K562 (cell line): ENCODE data around the gene C3orf80. TPM values are rescaled to one million over a fixed set of nuclear protein-coding genes. Genes with fewer than 3 reads are reported as not detected.

Experiments
- ATAC-seq: fragments of 200-7000 bp; cut with Tn5 transposase; 3 replicates; pipeline ENCODE4 v1.9.1; 2020; ENCODE audit warnings: moderate library complexity
- BruUV-seq: library from RNA; stranded (reverse); fragments of 400-500 nt; replicated peaks from 2 replicates; lab custom pipeline; 2021; lab: Mats Ljungman, UMichigan
- CTCF ChIA-PET: fragments of 300-600 bp; formaldehyde crosslinking; extraction: SDS; loops from one replicate; lab custom pipeline; 2021; ENCODE audit warnings: low intra/inter-chr PET ratio; lab: Yijun Ruan, JAX
- POLR2A ChIA-PET: fragments of 300-600, 350-650 bp; sonication (Branson Sonifier 250); formaldehyde crosslinking; extraction: SDS; loops from one replicate; lab custom pipeline; 2021; ENCODE audit warnings: antibody characterized with exemption, inconsistent platforms; lab: Yijun Ruan, JAX
- DNase-seq, 4 experiments: peaks; one replicate each; pipeline versions ENCODE4 v3.0.0 to v3.0.0-alpha.2; 2011 to 2018; ENCODE audit warnings: low spot score in 3 of 4, mixed read lengths in 3 of 4; ENCODE audit errors: extremely low read depth in 1 of 4
- FAIRE-seq: peaks from 2 replicates; lab custom pipeline; 2011; peaks lifted over from hg19 to GRCh38; lab: Jason Lieb, UNC
- H2AFZ ChIP-seq: 2 replicates; pipeline ENCODE4 v1.6.0; 2011; ENCODE audit warnings: low read depth, low read length, control low read depth, inconsistent platforms
- H3K27ac ChIP-seq: fragments of 200-600 bp; 3 replicates; pipeline ENCODE4 v1.8.0; 2011; ENCODE audit warnings: low read depth, mild to moderate bottlenecking, control low read depth, inconsistent platforms, low read length, moderate library complexity, mixed read lengths; ENCODE audit errors: extremely low read depth
- H3K27me3 ChIP-seq, 2 experiments: fragments of 300-600 bp in 1 of 2; 2 replicates in 1 of 2; 3 replicates in 1 of 2; pipeline versions ENCODE4 v1.6.0 to v1.8.0; 2011; ENCODE audit warnings: inconsistent platforms in 2 of 2, low read length in 2 of 2, mild to moderate bottlenecking in 1 of 2, mixed read lengths in 1 of 2, moderate library complexity in 1 of 2; ENCODE audit not compliant: control insufficient read depth in 2 of 2, insufficient read depth in 2 of 2
- H3K36me3 ChIP-seq: fragments of 300-600 bp; 3 replicates; pipeline ENCODE4 v1.8.0; 2011; ENCODE audit warnings: mild to moderate bottlenecking, low read length, inconsistent platforms; ENCODE audit not compliant: control insufficient read depth, insufficient read depth
- H3K4me1 ChIP-seq, 2 experiments: fragments of 200-600 bp in 1 of 2; replicated peaks in 1 of 2; 2 replicates in 1 of 2; 3 replicates in 1 of 2; pipeline versions ENCODE4 v1.5.1 to v1.8.0; 2011; ENCODE audit warnings: inconsistent platforms in 2 of 2, low read length in 2 of 2, mild to moderate bottlenecking in 1 of 2, mixed read lengths in 1 of 2, moderate library complexity in 1 of 2; ENCODE audit not compliant: control insufficient read depth in 2 of 2, insufficient read depth in 2 of 2
- H3K4me2 ChIP-seq: 2 replicates; pipeline ENCODE4 v1.6.1; 2011; ENCODE audit warnings: low read length, control low read depth, inconsistent platforms, mixed read lengths; ENCODE audit not compliant: insufficient read depth
- H3K4me3 ChIP-seq: fragments of 200-600 bp; sonication (generic), shearing (Covaris generic); 2 replicates; pipeline ENCODE4 v1.5.1; 2016; ENCODE audit warnings: control low read depth, inconsistent platforms
- H3K79me2 ChIP-seq: fragments of 200-600 bp; 3 replicates; pipeline ENCODE4 v1.8.0; 2011; ENCODE audit warnings: low read length, inconsistent platforms; ENCODE audit not compliant: control insufficient read depth, insufficient read depth
- H3K9ac ChIP-seq, 2 experiments: 2 replicates each; pipeline versions ENCODE4 v1.6.0 to v1.6.1; 2011; ENCODE audit warnings: low read depth in 2 of 2, low read length in 2 of 2, control low read depth in 1 of 2, inconsistent platforms in 1 of 2, mild to moderate bottlenecking in 1 of 2, mixed read lengths in 1 of 2; ENCODE audit not compliant: insufficient read depth in 1 of 2
- H3K9me1 ChIP-seq: one replicate; pipeline ENCODE4 v1.6.0; 2011; ENCODE audit warnings: inconsistent platforms, mild to moderate bottlenecking, low read length, moderate library complexity; ENCODE audit not compliant: control insufficient read depth, insufficient read depth
- H3K9me3 ChIP-seq: replicated peaks from 2 replicates; pipeline ENCODE4 v1.5.1; 2011; ENCODE audit warnings: low read depth, low read length, inconsistent platforms; ENCODE audit not compliant: control insufficient read depth, insufficient read depth
- H4K20me1 ChIP-seq: replicated peaks from 2 replicates; pipeline ENCODE4 v1.6.1; 2011; ENCODE audit warnings: low read length, inconsistent platforms, mixed read lengths; ENCODE audit not compliant: control insufficient read depth, insufficient read depth
- ASH1L ChIP-seq: fragments of 450-650 bp; IDR thresholded peaks from 2 replicates; pipeline ENCODE4 v1.6.1; 2018; ENCODE audit warnings: borderline replicate concordance, mild to moderate bottlenecking, low read depth; ENCODE audit not compliant: partially characterized antibody
- CHD1 ChIP-seq: fragments of 200-600 bp; sonication (generic); IDR thresholded peaks from one replicate; pipeline ENCODE4 v1.6.1; 2012; ENCODE audit warnings: mild to moderate bottlenecking, moderate library complexity, low read length, inconsistent platforms
- COPS2 ChIP-seq: fragments of 450-650 bp; conservative IDR thresholded peaks from 2 replicates; pipeline ENCODE4 v1.6.1; 2016; ENCODE audit warnings: mild to moderate bottlenecking, moderate library complexity
- ELF1 ChIP-seq: fragments of 200-800 bp; sonication (Bioruptor generic); IDR thresholded peaks from 2 replicates; pipeline ENCODE4 v1.6.1; 2016; ENCODE audit warnings: missing genetic modification characterization, missing compliant biosample characterization
- SNRNP70 ChIP-seq: fragments of 200-400 bp; formaldehyde crosslinking; optimal IDR thresholded peaks from 2 replicates; pipeline ENCODE3; 2017; ENCODE audit warnings: low read depth, low read length
- SOX6 ChIP-seq: fragments of 450-650 bp; IDR thresholded peaks from 2 replicates; pipeline ENCODE4 v1.6.1; 2014; ENCODE audit warnings: mild to moderate bottlenecking
- ZNF175 ChIP-seq: fragments of 200-800 bp; sonication (Bioruptor generic); IDR thresholded peaks from 2 replicates; pipeline ENCODE4 v1.6.1; 2016; ENCODE audit warnings: low read depth, mild to moderate bottlenecking, missing genetic modification characterization, missing compliant biosample characterization
- ZNF518B ChIP-seq: fragments of 250-450 bp; sonication (Bioruptor Pico); IDR thresholded peaks from 2 replicates; pipeline ENCODE4 v1.5.0; 2021; ENCODE audit warnings: mild to moderate bottlenecking, moderate library complexity
- WGBS: fragments of 100-300 bp; shearing (Covaris generic); methylation state at CpG from one replicate; pipeline ENCODE4 v1.1.6; 2016; ENCODE audit warnings: low coverage, mixed read lengths; ENCODE audit not compliant: insufficient coverage; ENCODE audit errors: missing lambda C conversion rate; 5-methylcytosine and 5-hydroxymethylcytosine counted together
- in situ Hi-C: fragments of 300-500 bp; cut with MboI; formaldehyde crosslinking; loops from 4 replicates; pipeline ENCODE4 v1.15.0; 2018; ENCODE audit warnings: inconsistent platforms, mixed read lengths
- intact Hi-C: fragments of 100-400 bp; cut with micrococcal nuclease; formaldehyde crosslinking; loops from 2 replicates; pipeline ENCODE4 v1.14.2; 2022
- polyA plus RNA-seq, 8 experiments: library from polyadenylated mRNA; depleted of rRNA in 4 of 8; stranded (reverse) in 5 of 8; unstranded in 3 of 8; fragments of >200 nt; fragmentation: Nextera tagmentation in 2 of 8; fragmentation: Illumina TruSeq in 1 of 8; extraction: Ambion mirVana in 2 of 8; extraction: Trizol in 1 of 8; gene quantifications; 2 replicates each; pipeline versions ENCODE4 v1.2.1 to v1.2.3, GENCODE V29; 2011 to 2014; ENCODE audit warnings: inconsistent platforms in 1 of 8, missing spikeins in 1 of 8
- total RNA-seq, 7 experiments: library from RNA; depleted of rRNA in 6 of 7; stranded (reverse); fragments of >200 nt in 6 of 7; fragmentation: Illumina TruSeq in 2 of 7; extraction: Trizol in 2 of 7; gene quantifications; 2 replicates each; pipeline versions ENCODE4 v1.2.1 to v1.2.3, GENCODE V29; 2011 to 2021; ENCODE audit warnings: low replicate concordance in 1 of 7
- TF ChIP-seq, protein P1 (sequence below): fragments of 250-450 bp; sonication (Bioruptor Pico); IDR thresholded peaks from 2 replicates; pipeline ENCODE4 v1.5.0; 2020; ENCODE audit warnings: mild to moderate bottlenecking
- TF ChIP-seq, protein P2 (sequence below): IDR thresholded peaks from 2 replicates; pipeline ENCODE4 v1.6.1; 2011; ENCODE audit not compliant: insufficient read length; ENCODE audit errors: extremely low read depth
- TF ChIP-seq, protein P3 (sequence below): fragments of 250-450 bp; sonication (Bioruptor Pico); IDR thresholded peaks from 2 replicates; pipeline ENCODE4 v1.8.0; 2021; ENCODE audit warnings: borderline replicate concordance, mild to moderate bottlenecking, moderate library complexity; ENCODE audit not compliant: poor library complexity, severe bottlenecking

Gene C3orf80
- total and polyA plus RNA-seq, 9 of the 15 experiments (the other 6 are each of a cell fraction or from before 2014, with no cell fraction given): 0.03 to 0.75 (median 0.07) TPM

GRCh38 chr3:160260587-160261270 lies 35.5 kb downstream of the C3orf80 start:
- Histone ChIP-seq H3K9me3 (no peaks in the 10 kb centered on the region), H3K9me1 (no peaks in the 10 kb centered on the region), H3K27me3 (no peaks in the 10 kb centered on the region), H3K4me1 (no peaks in the 10 kb centered on the region), H2AFZ (no peak overlapping the region), H3K4me3 (no peak overlapping the region), H3K27ac (no peak overlapping the region), H3K79me2 (no peaks in the 10 kb centered on the region), H4K20me1 (no peaks in the 10 kb centered on the region), H3K4me2 (no peak overlapping the region), H3K36me3 (no peaks in the 10 kb centered on the region), H3K9ac (no peak overlapping the region)
- no peak for ATAC-seq
- intact Hi-C loops (no loop called here), in situ Hi-C loops (no loop called here)
- WGBS: 9% methylated on average over 7 of the region's 7 CpGs
- no peak for FAIRE-seq
- BruUV-seq: no TSS peak
- no peak for TF ChIP-seq CHD1
- TF ChIP-seq, protein P1, sequence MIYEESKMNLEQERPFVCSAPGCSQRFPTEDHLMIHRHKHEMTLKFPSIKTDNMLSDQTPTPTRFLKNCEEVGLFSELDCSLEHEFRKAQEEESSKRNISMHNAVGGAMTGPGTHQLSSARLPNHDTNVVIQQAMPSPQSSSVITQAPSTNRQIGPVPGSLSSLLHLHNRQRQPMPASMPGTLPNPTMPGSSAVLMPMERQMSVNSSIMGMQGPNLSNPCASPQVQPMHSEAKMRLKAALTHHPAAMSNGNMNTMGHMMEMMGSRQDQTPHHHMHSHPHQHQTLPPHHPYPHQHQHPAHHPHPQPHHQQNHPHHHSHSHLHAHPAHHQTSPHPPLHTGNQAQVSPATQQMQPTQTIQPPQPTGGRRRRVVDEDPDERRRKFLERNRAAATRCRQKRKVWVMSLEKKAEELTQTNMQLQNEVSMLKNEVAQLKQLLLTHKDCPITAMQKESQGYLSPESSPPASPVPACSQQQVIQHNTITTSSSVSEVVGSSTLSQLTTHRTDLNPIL: no peak
- TF ChIP-seq, protein P2, sequence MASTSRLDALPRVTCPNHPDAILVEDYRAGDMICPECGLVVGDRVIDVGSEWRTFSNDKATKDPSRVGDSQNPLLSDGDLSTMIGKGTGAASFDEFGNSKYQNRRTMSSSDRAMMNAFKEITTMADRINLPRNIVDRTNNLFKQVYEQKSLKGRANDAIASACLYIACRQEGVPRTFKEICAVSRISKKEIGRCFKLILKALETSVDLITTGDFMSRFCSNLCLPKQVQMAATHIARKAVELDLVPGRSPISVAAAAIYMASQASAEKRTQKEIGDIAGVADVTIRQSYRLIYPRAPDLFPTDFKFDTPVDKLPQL: no peak
- no peak for TF ChIP-seq ZNF518B
- no peak for TF ChIP-seq ELF1 (tag)
- no peak for TF ChIP-seq ASH1L
- TF ChIP-seq SOX6: no peak
- TF ChIP-seq COPS2: no peak
- no peak for TF ChIP-seq ZNF175
- no peak for TF ChIP-seq SNRNP70
- TF ChIP-seq, protein P3, sequence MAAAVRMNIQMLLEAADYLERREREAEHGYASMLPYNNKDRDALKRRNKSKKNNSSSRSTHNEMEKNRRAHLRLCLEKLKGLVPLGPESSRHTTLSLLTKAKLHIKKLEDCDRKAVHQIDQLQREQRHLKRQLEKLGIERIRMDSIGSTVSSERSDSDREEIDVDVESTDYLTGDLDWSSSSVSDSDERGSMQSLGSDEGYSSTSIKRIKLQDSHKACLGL (CRISPR knock-in tag): no peak
- DNase-seq: no peak
- ChIA-PET POLR2A (no interaction called here), CTCF (no interaction called here)
